ENCODE data around the gene CNKSR3.

The CNKSR3 gene

GRCh38 chr6:154377726-154378125 lies 132.8 kb downstream of the CNKSR3 start:
- Histone ChIP-seq H3K27me3 (no peaks in the 10 kb centered on the region), H3K27ac (no peak overlapping the region), H3K9me3 (replicated peaks in 1 of 11) (peaks cover 0 to 5% (median 3%) of the 10 kb centered on the region in 11 experiments; a peak in 5 of 22 replicates), H3K36me3 (no peaks in the 10 kb centered on the region), H3K9ac (no peak overlapping the region), H3K4me3 (no peak overlapping the region), H3K4me1 (peaks cover 0 to 19% (median 0%) of the 10 kb centered on the region in 10 experiments; a peak in 7 of 20 replicates), H3K4me2 (no peak overlapping the region), H4K20me1 (no peaks in the 10 kb centered on the region)
- no peak for TF ChIP-seq Cebpa-rat (IDR thresholded peaks at IDR 0.05)

DNA sequence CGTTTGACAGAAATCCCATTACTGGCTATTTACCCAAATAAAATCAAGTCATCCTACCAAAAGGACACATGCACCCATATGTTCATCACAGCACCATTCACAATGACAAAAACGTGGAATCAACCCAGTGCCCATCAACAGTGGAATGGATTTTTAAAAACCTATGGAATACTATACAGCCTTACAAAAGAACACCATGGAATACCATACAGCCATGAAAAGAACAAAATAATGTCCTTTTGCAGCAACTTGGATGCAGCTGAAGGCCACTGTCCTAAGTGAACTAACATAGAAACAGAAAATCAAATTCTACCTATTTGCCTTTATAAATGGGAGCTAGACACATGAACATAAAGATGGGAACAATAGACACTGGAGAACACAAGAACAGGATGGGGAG lies 136.5 kb downstream of the CNKSR3 start:
- no peak overlapping the region for H3K27ac ChIP-seq
- H3K4me2 ChIP-seq, result no peak overlapping the region
- no peaks in the 10 kb centered on the region for H3K27me3 ChIP-seq

GRCh38 chr6:154371281-154371680 lies 139.2 kb downstream of the CNKSR3 start:
- H3K9ac ChIP-seq, result peak overlapping the region in 2 of 11 experiments; percentile 35 to 37; a peak in 3 of 22 replicates
- peak overlapping the region in 3 of 11 experiments; percentile 33 to 48 (median 46); a peak in 1 of 22 replicates for H3K4me2 ChIP-seq
- H4K20me1 ChIP-seq, result no peaks in the 10 kb centered on the region
- peaks cover 0 to 5% (median 3%) of the 10 kb centered on the region in 11 experiments; a peak in 5 of 22 replicates for H3K9me3 ChIP-seq (replicated peaks in 1 of 11)
- H3K36me3 ChIP-seq, result no peaks in the 10 kb centered on the region
- peaks cover 0 to 33% (median 6%) of the 10 kb centered on the region in 10 experiments; a peak in 10 of 20 replicates for H3K4me1 ChIP-seq
- H3K4me3 ChIP-seq, result no peak overlapping the region
- peak overlapping the region in 3 of 11 experiments; percentile 46 to 49 (median 49); a peak in 3 of 22 replicates for H3K27ac ChIP-seq
- no peaks in the 10 kb centered on the region for H3K27me3 ChIP-seq
- TF ChIP-seq Cebpa-rat (IDR thresholded peaks at IDR 0.05), result no peak

More for the DNA sequence above, 136.5 kb downstream of the CNKSR3 start:
- TF ChIP-seq Cebpa-rat (IDR thresholded peaks at IDR 0.05), result no peak
- no peak overlapping the region for H3K4me3 ChIP-seq
- peaks cover 0 to 5% (median 3%) of the 10 kb centered on the region in 11 experiments; a peak in 5 of 22 replicates for H3K9me3 ChIP-seq (replicated peaks in 1 of 11)
- no peak overlapping the region for H3K9ac ChIP-seq
- no peaks in the 10 kb centered on the region for H4K20me1 ChIP-seq
- H3K4me1 ChIP-seq, result peaks cover 0 to 19% (median 2%) of the 10 kb centered on the region in 10 experiments; a peak in 8 of 20 replicates
- H3K36me3 ChIP-seq, result no peaks in the 10 kb centered on the region

GRCh38 chr6:154370545-154370944 lies 139.9 kb downstream of the CNKSR3 start:
- no peak overlapping the region for H3K4me3 ChIP-seq
- H3K4me1 ChIP-seq, result peaks cover 0 to 33% (median 6%) of the 10 kb centered on the region in 10 experiments; a peak in 10 of 20 replicates
- H3K4me2 ChIP-seq, result peak overlapping the region in 5 of 11 experiments; percentile 5 to 48 (median 33); a peak in 3 of 22 replicates
- H4K20me1 ChIP-seq, result no peaks in the 10 kb centered on the region
- H3K36me3 ChIP-seq, result no peaks in the 10 kb centered on the region
- no peaks in the 10 kb centered on the region for H3K27me3 ChIP-seq
- TF ChIP-seq Cebpa-rat (IDR thresholded peaks at IDR 0.05), result no peak
- H3K9me3 ChIP-seq (replicated peaks in 1 of 11), result peaks cover 0 to 5% (median 3%) of the 10 kb centered on the region in 11 experiments; a peak in 5 of 22 replicates
- H3K9ac ChIP-seq, result peak overlapping the region in 4 of 11 experiments; percentile 22 to 39 (median 36); a peak in 4 of 22 replicates
- peak overlapping the region in 6 of 11 experiments; percentile 16 to 49 (median 45); a peak in 6 of 22 replicates for H3K27ac ChIP-seq

DNA sequence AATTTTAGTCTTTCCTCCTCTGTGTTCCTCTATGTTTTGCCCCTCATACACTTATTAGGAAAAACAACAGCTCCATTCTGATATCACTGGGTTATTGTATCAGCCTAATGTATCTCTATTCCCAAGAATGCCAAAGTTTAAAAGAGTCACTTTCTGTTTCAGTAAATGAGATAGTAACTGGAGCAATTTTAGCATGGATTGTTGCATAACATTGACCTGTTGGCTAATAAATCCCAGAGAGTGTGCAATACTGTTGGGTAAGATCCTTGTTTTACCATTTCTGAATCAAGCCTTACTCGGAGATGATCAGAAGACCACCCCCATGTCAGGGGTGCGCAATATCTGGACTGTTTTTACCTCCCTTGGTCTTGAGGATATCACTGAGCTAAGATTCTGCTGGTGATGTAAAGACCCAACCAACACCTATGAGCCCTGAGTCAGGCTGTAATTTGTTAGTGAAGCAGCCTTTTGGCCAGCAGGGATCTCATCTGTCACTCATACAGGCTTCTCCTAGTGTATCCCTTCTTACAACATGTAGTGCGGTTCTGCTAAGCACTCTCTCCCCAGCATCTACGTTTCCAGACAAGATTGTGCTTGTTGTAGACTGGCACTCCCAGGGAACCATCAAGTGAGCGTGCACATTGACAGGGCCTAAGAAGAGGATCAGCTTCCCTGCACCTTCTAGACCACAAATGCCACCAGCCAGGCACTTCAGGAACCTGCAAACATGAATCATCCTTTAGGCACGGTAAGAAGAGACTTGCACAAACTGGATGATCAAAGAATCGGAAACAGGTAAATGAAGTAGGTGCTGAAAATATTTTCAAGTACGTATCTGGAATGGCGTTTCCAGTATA lies 142.4 kb downstream of the CNKSR3 start:
- Histone ChIP-seq H3K9me3 (replicated peaks in 1 of 11) (peaks cover 0 to 9% (median 0%) of the 10 kb centered on the region in 11 experiments; a peak in 5 of 22 replicates), H3K27me3 (no peaks in the 10 kb centered on the region), H3K27ac (peak overlapping the region in 2 of 11 experiments; percentile 20 to 30; a peak in 1 of 22 replicates), H3K9ac (no peak overlapping the region), H4K20me1 (no peaks in the 10 kb centered on the region), H3K4me1 (peaks cover 0 to 33% (median 11%) of the 10 kb centered on the region in 10 experiments; a peak in 13 of 20 replicates), H3K4me2 (peak overlapping the region in 4 of 11 experiments; percentile 0 to 13 (median 6); a peak in 2 of 22 replicates), H3K4me3 (no peak overlapping the region), H3K36me3 (no peaks in the 10 kb centered on the region)
- 0 out of 22 replicates have a peak, but pooled peaks of 1 of the 11 experiments have one; percentile 16 for TF ChIP-seq Cebpa-rat (IDR thresholded peaks at IDR 0.05)

DNA sequence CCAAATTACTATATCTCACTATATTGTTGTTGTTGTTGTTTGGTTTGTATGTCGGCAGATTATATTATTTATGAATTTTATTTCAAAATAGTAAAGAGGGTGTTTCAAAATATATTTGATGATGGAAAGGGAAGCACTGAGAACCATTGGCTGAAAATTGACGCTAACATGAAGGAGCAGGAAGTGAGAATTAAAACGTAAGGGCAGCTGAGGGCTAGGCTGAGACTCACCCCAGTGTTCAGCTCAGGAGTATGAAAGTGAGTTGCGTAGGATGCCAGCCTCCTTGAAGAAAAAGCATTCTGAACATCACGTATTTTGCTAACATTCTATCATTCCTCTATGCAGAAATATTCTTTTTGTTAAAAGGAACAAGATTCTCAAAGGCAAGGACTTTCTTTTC lies 143.1 kb downstream of the CNKSR3 start:
- Histone ChIP-seq H3K9me3 (replicated peaks in 1 of 11) (peaks cover 0 to 13% (median under 1%) of the 10 kb centered on the region in 11 experiments; a peak in 7 of 22 replicates), H3K27ac (peak overlapping the region in 2 of 11 experiments; percentile 15 to 20; a peak in 1 of 22 replicates), H3K4me3 (no peak overlapping the region), H3K36me3 (no peaks in the 10 kb centered on the region), H3K4me2 (peak overlapping the region in 1 of 11 experiments; percentile 0; a peak in 1 of 22 replicates), H4K20me1 (no peaks in the 10 kb centered on the region), H3K4me1 (peaks cover 0 to 33% (median 13%) of the 10 kb centered on the region in 10 experiments; a peak in 14 of 20 replicates), H3K9ac (no peak overlapping the region), H3K27me3 (no peaks in the 10 kb centered on the region)
- TF ChIP-seq Cebpa-rat (IDR thresholded peaks at IDR 0.05), result no peak

DNA sequence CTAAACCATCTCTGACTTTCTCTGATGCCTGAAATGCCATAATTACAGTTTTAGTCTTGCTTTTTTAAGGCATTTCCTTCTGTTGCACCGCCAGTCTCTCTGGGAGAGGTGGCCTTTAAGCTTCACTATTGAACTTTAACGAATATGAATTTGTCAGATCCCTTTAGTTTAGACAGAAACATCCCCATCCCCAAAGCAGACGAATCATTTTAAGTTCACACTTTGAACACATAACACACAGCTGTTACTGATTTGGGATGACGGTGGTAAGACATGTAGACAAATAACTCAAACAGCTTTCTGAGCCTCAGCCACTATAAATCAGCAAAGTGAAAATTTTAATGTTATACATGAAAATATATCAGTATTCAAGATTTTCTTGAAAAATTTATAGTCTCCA lies 146.7 kb downstream of the CNKSR3 start:
- Histone ChIP-seq H3K4me1 (peaks cover 21 to 42% (median 34%) of the 10 kb centered on the region in 10 experiments), H3K9me3 (replicated peaks in 1 of 11) (peaks cover 0 to 47% (median 24%) of the 10 kb centered on the region in 11 experiments; a peak in 15 of 22 replicates)
- no peak for TF ChIP-seq Cebpa-rat (IDR thresholded peaks at IDR 0.05)

GRCh38 chr6:154361476-154361875 lies 149.0 kb downstream of the CNKSR3 start:
- Histone ChIP-seq H3K27ac (peak overlapping the region in 6 of 11 experiments; percentile 1 to 81 (median 54); a peak in 11 of 22 replicates), H3K4me3 (no peak overlapping the region), H3K4me1 (peaks cover 26 to 58% (median 42%) of the 10 kb centered on the region in 10 experiments), H3K36me3 (peaks cover 0 to 5% (median 0%) of the 10 kb centered on the region in 11 experiments; a peak in 1 of 22 replicates), H3K9me3 (replicated peaks in 1 of 11) (peaks cover 0 to 56% (median 31%) of the 10 kb centered on the region in 11 experiments; a peak in 16 of 22 replicates), H4K20me1 (no peaks in the 10 kb centered on the region), H3K9ac (no peak overlapping the region), H3K4me2 (peak overlapping the region in 7 of 11 experiments; percentile 2 to 51 (median 40); a peak in 14 of 22 replicates), H3K27me3 (no peaks in the 10 kb centered on the region)
- no peak for TF ChIP-seq Cebpa-rat (IDR thresholded peaks at IDR 0.05)

More for the DNA sequence above, 146.7 kb downstream of the CNKSR3 start:
- no peaks in the 10 kb centered on the region for H3K27me3 ChIP-seq
- peak overlapping the region in 3 of 11 experiments; percentile 10 to 33 (median 32); a peak in 4 of 22 replicates for H3K27ac ChIP-seq
- peak overlapping the region in 2 of 11 experiments; percentile 8 to 27; a peak in 1 of 22 replicates for H3K4me2 ChIP-seq
- no peak overlapping the region for H3K9ac ChIP-seq
- H3K36me3 ChIP-seq, result peaks cover 0 to 5% (median 0%) of the 10 kb centered on the region in 11 experiments; a peak in 1 of 22 replicates
- H4K20me1 ChIP-seq, result no peaks in the 10 kb centered on the region
- no peak overlapping the region for H3K4me3 ChIP-seq
